ENCODE results near the gene ANKRD10. TPM values are rescaled to one million over a fixed set of nuclear protein-coding genes. Genes with fewer than 3 reads are reported as not detected.

Gene ANKRD10
- total and polyA plus RNA-seq, 2 experiments from 2014 or later = 127 to 191 TPM

- Histone ChIP-seq H3K27ac (no peak overlapping the region), H3K9me3 (ENCODE audit: low read depth) (no peaks in the 10 kb centered on the region), H3K36me3 (no peaks in the 10 kb centered on the region), H3K4me3 (no peak overlapping the region), H3K4me1 (ENCODE audit: low read depth) (no peaks in the 10 kb centered on the region), H3K27me3 (no peaks in the 10 kb centered on the region)
- DNase-seq (ENCODE audit: low read depth in 1 of 2, low spot score in 1 of 2) = no peak
- no peak for TF ChIP-seq CTCF (IDR thresholded peaks at IDR 0.05; ENCODE audit: low read depth, low read length)
These were observed 64.0 kb downstream of the ANKRD10 start for GRCh38 chr13:110850840-110851239.

- Histone ChIP-seq H3K4me3 (no peak overlapping the region), H3K36me3 (no peaks in the 10 kb centered on the region), H3K27me3 (no peaks in the 10 kb centered on the region), H3K9me3 (ENCODE audit: low read depth) (no peaks in the 10 kb centered on the region), H3K27ac (no peak overlapping the region), H3K4me1 (ENCODE audit: low read depth) (no peaks in the 10 kb centered on the region)
- no peak for DNase-seq (ENCODE audit: low read depth in 1 of 2, low spot score in 1 of 2)
- TF ChIP-seq CTCF (IDR thresholded peaks at IDR 0.05; ENCODE audit: low read depth, low read length) = no peak
These were observed 64.9 kb downstream of the ANKRD10 start for GRCh38 chr13:110850006-110850405.

DNA sequence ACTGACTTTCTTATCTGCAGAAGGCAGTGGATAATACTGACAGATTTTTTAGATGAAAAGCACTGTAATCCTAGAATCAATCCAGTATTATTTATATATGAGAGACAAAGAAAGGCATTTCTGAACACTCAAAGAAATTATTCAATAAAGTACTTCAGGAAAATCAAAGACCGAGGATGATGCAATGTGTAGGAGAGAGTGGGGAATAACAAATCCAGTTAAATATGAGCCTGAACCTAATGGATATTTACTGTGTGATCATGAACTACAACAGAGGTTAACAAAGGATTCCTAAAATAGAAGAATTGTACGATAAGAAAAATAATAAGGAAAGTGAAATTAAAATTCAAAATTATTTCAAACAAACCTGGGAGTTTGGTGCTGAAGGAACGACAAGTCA lies 69.3 kb downstream of the ANKRD10 start:
- TF ChIP-seq CTCF (IDR thresholded peaks at IDR 0.05; ENCODE audit: low read depth, low read length) = no peak

GRCh38 chr13:110841846-110842245 lies 73.0 kb downstream of the ANKRD10 start:
- H3K4me3 ChIP-seq = no peak overlapping the region
- no peak for DNase-seq (ENCODE audit: low read depth in 1 of 2, low spot score in 1 of 2)
- peaks cover 11% of the 10 kb centered on the region for H3K4me1 ChIP-seq (ENCODE audit: low read depth)
- H3K36me3 ChIP-seq = no peaks in the 10 kb centered on the region
- no peaks in the 10 kb centered on the region for H3K9me3 ChIP-seq (ENCODE audit: low read depth)
- no peak for TF ChIP-seq CTCF (IDR thresholded peaks at IDR 0.05; ENCODE audit: low read depth, low read length)
- no peak overlapping the region for H3K27ac ChIP-seq
- no peaks in the 10 kb centered on the region for H3K27me3 ChIP-seq

More for the DNA sequence above, 69.3 kb downstream of the ANKRD10 start:
- no peak overlapping the region for H3K4me3 ChIP-seq
- no peaks in the 10 kb centered on the region for H3K36me3 ChIP-seq
- H3K27me3 ChIP-seq = no peaks in the 10 kb centered on the region
- no peak overlapping the region for H3K27ac ChIP-seq
- no peak for DNase-seq (ENCODE audit: low read depth in 1 of 2, low spot score in 1 of 2)
- no peaks in the 10 kb centered on the region for H3K9me3 ChIP-seq (ENCODE audit: low read depth)
- H3K4me1 ChIP-seq (ENCODE audit: low read depth) = no peaks in the 10 kb centered on the region

- H3K4me3 ChIP-seq = no peak overlapping the region
These were observed 73.5 kb downstream of the ANKRD10 start for GRCh38 chr13:110841406-110841805.

More at GRCh38 chr13:110841406-110841805, 73.5 kb downstream of the ANKRD10 start:
- Histone ChIP-seq H3K4me1 (ENCODE audit: low read depth) (peaks cover 11% of the 10 kb centered on the region), H3K27ac (no peak overlapping the region), H3K9me3 (ENCODE audit: low read depth) (no peaks in the 10 kb centered on the region), H3K36me3 (no peaks in the 10 kb centered on the region), H3K27me3 (no peaks in the 10 kb centered on the region)
- no peak for TF ChIP-seq CTCF (IDR thresholded peaks at IDR 0.05; ENCODE audit: low read depth, low read length)
- DNase-seq (ENCODE audit: low read depth in 1 of 2, low spot score in 1 of 2) = no peak

Data from cardiac muscle cell (in vitro differentiated cells and primary cell).